Measurements from ENCODE around the gene KRT1. TPM values are rescaled to one million over a fixed set of nuclear protein-coding genes. Genes with fewer than 3 reads are reported as not detected.

Gene KRT1
- total and polyA plus RNA-seq, 2 experiments from 2014 or later = 0.13 TPM; not detected in 1

GRCh38 chr12:52695039-52695438, 14.8 kb upstream of the KRT1 start:
- H3K27me3 ChIP-seq = peaks cover 50% of the 10 kb centered on the region
- no peaks in the 10 kb centered on the region for H3K9me3 ChIP-seq (ENCODE audit: low read depth)
- TF ChIP-seq EZH2 (IDR thresholded peaks at IDR 0.05; ENCODE audit: borderline replicate concordance) (no peak), CTCF (IDR thresholded peaks at IDR 0.05; ENCODE audit: poor library complexity) (no peak), EZH2phosphoT487 (IDR thresholded peaks at IDR 0.05; ENCODE audit: low read depth, severe bottlenecking, unreplicated experiment) (no peak)
- H3K79me2 ChIP-seq = no peaks in the 10 kb centered on the region
- WGBS (ENCODE audit: low lambda C conversion rate, missing lambda C conversion rate) = 91% methylated on average over 3 of the region's 3 CpGs
- H3K4me2 ChIP-seq = no peak overlapping the region
- peaks cover 10% of the 10 kb centered on the region for H3K4me1 ChIP-seq (ENCODE audit: insufficient read depth)
- H3K27ac ChIP-seq = no peak overlapping the region
- H3K4me3 ChIP-seq = no peak overlapping the region
- no peak overlapping the region for H2AFZ ChIP-seq
- no peak for DNase-seq (ENCODE audit: low spot score)
- H3K36me3 ChIP-seq (replicated peaks; ENCODE audit: insufficient read depth, low read depth) = no peaks in the 10 kb centered on the region
- no peaks in the 10 kb centered on the region for H4K20me1 ChIP-seq (ENCODE audit: insufficient read depth, poor library complexity, severe bottlenecking)
- no peaks in the 10 kb centered on the region for H3K9me2 ChIP-seq (replicated peaks; ENCODE audit: insufficient read depth)

GRCh38 chr12:52694151-52694550, 13.9 kb upstream of the KRT1 start:
- peaks cover 57% of the 10 kb centered on the region for H3K27me3 ChIP-seq
- 90% methylated on average over 6 of the region's 6 CpGs for WGBS (ENCODE audit: low lambda C conversion rate, missing lambda C conversion rate)
- H3K36me3 ChIP-seq (replicated peaks; ENCODE audit: insufficient read depth, low read depth) = no peaks in the 10 kb centered on the region

GRCh38 chr12:52693261-52693660, 13.1 kb upstream of the KRT1 start:
- peaks cover 65% of the 10 kb centered on the region for H3K27me3 ChIP-seq
- TF ChIP-seq EZH2phosphoT487 (IDR thresholded peaks at IDR 0.05; ENCODE audit: low read depth, severe bottlenecking, unreplicated experiment) (no peak), EZH2 (IDR thresholded peaks at IDR 0.05; ENCODE audit: borderline replicate concordance) (no peak), CTCF (IDR thresholded peaks at IDR 0.05; ENCODE audit: poor library complexity) (no peak)

More at GRCh38 chr12:52694151-52694550, 13.9 kb upstream of the KRT1 start:
- Histone ChIP-seq H2AFZ (no peak overlapping the region), H3K9me2 (replicated peaks; ENCODE audit: insufficient read depth) (no peaks in the 10 kb centered on the region), H4K20me1 (ENCODE audit: insufficient read depth, poor library complexity, severe bottlenecking) (no peaks in the 10 kb centered on the region), H3K27ac (no peak overlapping the region), H3K4me2 (no peak overlapping the region), H3K9me3 (ENCODE audit: low read depth) (no peaks in the 10 kb centered on the region), H3K4me1 (ENCODE audit: insufficient read depth) (peaks cover 10% of the 10 kb centered on the region), H3K79me2 (no peaks in the 10 kb centered on the region), H3K4me3 (no peak overlapping the region)
- DNase-seq (ENCODE audit: low spot score) = no peak
- TF ChIP-seq EZH2 (IDR thresholded peaks at IDR 0.05; ENCODE audit: borderline replicate concordance) = no peak
- TF ChIP-seq EZH2phosphoT487 (IDR thresholded peaks at IDR 0.05; ENCODE audit: low read depth, severe bottlenecking, unreplicated experiment) = no peak
- no peak for TF ChIP-seq CTCF (IDR thresholded peaks at IDR 0.05; ENCODE audit: poor library complexity)

GRCh38 chr12:52692254-52692653, 12.0 kb upstream of the KRT1 start:
- Histone ChIP-seq H3K4me3 (no peak overlapping the region), H3K27me3 (peaks cover 61% of the 10 kb centered on the region), H3K79me2 (no peaks in the 10 kb centered on the region), H2AFZ (no peak overlapping the region), H4K20me1 (ENCODE audit: insufficient read depth, poor library complexity, severe bottlenecking) (no peaks in the 10 kb centered on the region), H3K4me2 (no peak overlapping the region), H3K4me1 (ENCODE audit: insufficient read depth) (peaks cover 10% of the 10 kb centered on the region), H3K36me3 (replicated peaks; ENCODE audit: insufficient read depth, low read depth) (no peaks in the 10 kb centered on the region), H3K27ac (no peak overlapping the region), H3K9me2 (replicated peaks; ENCODE audit: insufficient read depth) (no peaks in the 10 kb centered on the region), H3K9me3 (ENCODE audit: low read depth) (no peaks in the 10 kb centered on the region)
- TF ChIP-seq CTCF (IDR thresholded peaks at IDR 0.05; ENCODE audit: poor library complexity) = no peak
- TF ChIP-seq EZH2 (IDR thresholded peaks at IDR 0.05; ENCODE audit: borderline replicate concordance) = no peak
- TF ChIP-seq EZH2phosphoT487 (IDR thresholded peaks at IDR 0.05; ENCODE audit: low read depth, severe bottlenecking, unreplicated experiment) = no peak
- DNase-seq (ENCODE audit: low spot score) = no peak
- WGBS (ENCODE audit: low lambda C conversion rate, missing lambda C conversion rate) = 46% methylated on average over 8 of the region's 8 CpGs

More at GRCh38 chr12:52693261-52693660, 13.1 kb upstream of the KRT1 start:
- H2AFZ ChIP-seq = no peak overlapping the region
- no peaks in the 10 kb centered on the region for H3K9me2 ChIP-seq (replicated peaks; ENCODE audit: insufficient read depth)
- H3K4me1 ChIP-seq (ENCODE audit: insufficient read depth) = peaks cover 10% of the 10 kb centered on the region
- no peak overlapping the region for H3K4me2 ChIP-seq
- no peaks in the 10 kb centered on the region for H3K36me3 ChIP-seq (replicated peaks; ENCODE audit: insufficient read depth, low read depth)
- no peaks in the 10 kb centered on the region for H4K20me1 ChIP-seq (ENCODE audit: insufficient read depth, poor library complexity, severe bottlenecking)
- H3K9me3 ChIP-seq (ENCODE audit: low read depth) = no peaks in the 10 kb centered on the region
- H3K79me2 ChIP-seq = no peaks in the 10 kb centered on the region
- no peak for DNase-seq (ENCODE audit: low spot score)
- WGBS (ENCODE audit: low lambda C conversion rate, missing lambda C conversion rate) = 61% methylated on average over 5 of the region's 5 CpGs
- H3K4me3 ChIP-seq = no peak overlapping the region
- no peak overlapping the region for H3K27ac ChIP-seq
